NCI-H2227 treated with DMSO at 0.1 percent for 48 hours (cell line): ENCODE measurements around the gene NHSL2.
"Not testable (repeated sequence)": the region's sequence is repeated elsewhere in the genome, so short reads cannot be mapped to it uniquely, and the experiment has no call there.

Experiments used
- DNase-seq: peaks from one replicate; lab custom pipeline; 2025; lab: John Stamatoyannopoulos, UW

NHSL2 gene

DNA sequence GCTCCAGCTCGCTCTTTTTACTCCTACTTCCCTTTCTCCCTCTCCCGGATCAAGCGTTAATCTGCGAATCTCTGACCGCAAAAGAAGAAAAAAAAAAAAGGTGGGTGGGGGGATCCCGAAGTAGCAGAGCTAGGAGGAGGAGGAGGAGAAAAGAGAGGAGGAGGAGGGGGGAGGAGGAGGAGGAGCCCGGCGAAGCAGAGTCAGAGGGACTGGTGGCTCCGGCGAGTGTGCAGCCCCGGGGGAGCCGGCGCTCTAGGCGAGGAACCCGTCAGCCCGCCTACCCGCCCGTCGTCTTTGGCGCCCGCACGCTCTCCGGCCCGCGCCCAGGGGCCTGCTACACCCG, at the start of gene NHSL2:
NHSL2 (plus strand) TSS at position 203 of the 343 bp plus-strand sequence.
- no peak for DNase-seq

- no peak for DNase-seq
Observed at GRCh38 chrX:71867680-71868079, 43.0 kb upstream of the NHSL2 start.

DNA sequence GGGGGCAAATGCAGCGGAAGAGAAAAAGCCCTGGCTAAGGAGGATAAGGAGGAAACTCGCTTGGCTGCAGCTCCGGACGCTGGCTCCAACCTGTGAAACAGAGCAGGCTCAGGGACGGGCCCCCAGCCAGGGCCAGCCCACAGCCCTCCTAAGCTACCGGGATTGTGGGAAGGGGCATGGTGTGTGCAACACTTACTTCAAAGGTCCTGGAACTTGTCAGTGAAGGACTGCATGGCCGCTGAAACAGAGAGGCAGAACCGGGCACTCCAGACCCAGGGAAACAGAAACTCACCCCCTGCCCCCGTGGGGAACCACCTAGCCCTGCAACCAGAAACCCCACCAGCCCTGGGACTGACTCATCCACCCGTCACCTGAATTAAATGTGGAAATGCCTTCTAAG, 41.1 kb upstream of the NHSL2 start:
- DNase-seq = not testable (repeated sequence)

DNA sequence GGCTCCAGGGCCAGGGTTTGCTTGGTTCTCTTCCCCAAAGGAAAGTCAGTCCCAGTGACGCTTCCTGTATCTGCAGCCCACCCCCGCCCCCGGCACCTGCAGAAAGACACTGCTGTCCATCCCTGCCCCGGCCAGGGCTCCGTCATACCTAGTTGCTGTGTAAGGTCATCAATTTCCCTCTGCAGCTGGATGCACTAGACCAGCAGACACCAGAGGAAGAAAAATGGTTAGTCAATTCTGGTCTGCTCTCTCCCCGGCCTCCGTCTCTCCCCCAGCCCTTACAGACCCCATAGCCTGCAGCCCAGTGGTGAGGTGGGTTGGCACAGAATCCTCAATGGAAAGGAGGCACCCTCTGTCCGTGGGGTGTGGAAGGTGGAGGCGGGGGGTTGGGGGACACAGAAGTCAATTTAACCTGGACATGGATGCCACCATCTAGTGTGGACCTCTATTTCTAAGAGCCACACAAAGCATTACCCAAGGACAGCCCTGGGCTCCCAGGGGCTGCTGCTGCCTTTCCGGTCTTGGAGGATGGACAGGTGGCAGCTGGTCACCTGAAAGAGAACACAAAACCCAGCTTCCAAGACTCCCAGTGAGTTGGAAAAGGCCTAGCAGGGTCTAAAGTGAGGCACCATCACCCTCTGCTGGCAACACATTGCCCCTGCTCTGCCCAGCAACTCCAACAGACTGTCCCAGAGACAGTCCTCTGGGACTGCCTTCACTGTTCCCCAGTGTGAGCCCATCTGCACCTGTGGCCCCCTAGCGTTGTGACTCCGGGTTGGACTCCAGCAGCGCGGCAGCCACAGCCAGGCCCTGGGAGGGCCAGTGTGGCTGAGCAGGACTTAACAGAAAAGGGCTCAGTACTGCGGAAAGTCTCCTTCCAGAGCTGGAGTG, 40.2 kb upstream of the NHSL2 start:
- DNase-seq = no peak

- DNase-seq = no peak
Observed at GRCh38 chrX:71871367-71871766, 39.3 kb upstream of the NHSL2 start.

DNA sequence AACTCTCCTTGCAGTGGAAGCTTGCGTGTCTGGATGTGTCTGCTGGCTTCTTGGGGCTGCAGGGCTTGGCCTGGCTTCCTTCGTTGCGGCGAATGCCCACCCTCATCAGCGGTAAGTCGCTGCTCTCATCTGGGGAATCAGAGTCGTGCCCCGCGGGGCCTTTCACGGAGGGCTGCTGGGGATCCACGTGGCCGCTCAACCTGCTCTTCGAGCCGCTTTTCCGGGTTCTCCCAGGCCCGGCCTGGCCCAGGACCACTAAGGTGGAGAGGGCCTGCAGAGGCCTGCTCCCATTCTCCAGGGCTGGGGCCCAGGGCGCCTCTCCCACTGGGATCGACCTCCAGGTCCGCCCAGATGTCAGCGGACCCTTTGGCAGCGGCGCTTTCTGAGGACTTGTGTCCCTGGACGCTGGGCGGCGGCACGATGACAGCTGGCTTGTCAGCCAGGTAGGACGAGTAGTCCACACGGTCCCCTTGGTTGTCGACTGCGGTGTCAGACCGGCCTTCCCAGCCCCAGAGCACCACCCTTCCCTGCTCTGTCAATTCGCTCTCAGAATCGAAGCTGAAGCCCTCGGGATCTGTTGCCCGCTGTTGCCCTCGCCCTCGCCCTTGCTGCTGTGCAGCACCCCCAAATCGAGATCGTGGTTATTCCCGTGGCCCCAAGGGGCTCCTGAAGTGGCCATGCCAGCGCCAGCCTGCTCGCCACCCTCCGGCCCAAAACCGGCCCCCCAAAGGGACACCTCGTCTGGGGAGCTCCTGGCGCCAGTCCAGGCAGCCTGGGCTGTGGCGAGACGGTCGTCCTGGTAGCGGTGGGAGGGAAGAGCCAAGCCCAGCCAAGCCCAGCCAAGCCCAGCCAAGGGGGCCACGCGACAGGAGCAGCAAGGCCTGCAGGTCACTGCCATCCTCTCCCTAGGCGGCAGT, 37.8 kb upstream of the NHSL2 start:
- DNase-seq = no peak

GRCh38 chrX:71873459-71873833, 37.2 kb upstream of the NHSL2 start:
- no peak for DNase-seq

GRCh38 chrX:71876841-71877240, 33.8 kb upstream of the NHSL2 start:
- DNase-seq = not testable (repeated sequence)

DNA sequence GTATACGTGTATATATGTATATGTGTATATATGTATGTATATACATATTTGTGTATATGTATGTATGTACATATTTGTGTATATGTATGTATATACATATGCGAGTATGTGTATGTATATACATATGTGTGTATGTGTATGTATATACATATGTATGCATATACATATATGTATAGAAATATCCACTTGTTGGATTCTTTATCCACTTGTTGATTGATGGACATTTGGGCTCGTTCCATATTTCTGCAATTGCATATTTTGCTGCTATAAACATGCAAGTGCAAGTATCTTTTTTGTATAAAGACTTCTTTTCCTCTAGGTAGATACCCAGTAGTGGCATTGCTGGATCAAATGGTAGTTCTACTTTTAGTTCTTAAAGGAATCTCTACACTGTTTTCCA, 25.5 kb upstream of the NHSL2 start:
- no peak for DNase-seq

GRCh38 chrX:71895607-71896006, 15.0 kb upstream of the NHSL2 start:
- no peak for DNase-seq

DNA sequence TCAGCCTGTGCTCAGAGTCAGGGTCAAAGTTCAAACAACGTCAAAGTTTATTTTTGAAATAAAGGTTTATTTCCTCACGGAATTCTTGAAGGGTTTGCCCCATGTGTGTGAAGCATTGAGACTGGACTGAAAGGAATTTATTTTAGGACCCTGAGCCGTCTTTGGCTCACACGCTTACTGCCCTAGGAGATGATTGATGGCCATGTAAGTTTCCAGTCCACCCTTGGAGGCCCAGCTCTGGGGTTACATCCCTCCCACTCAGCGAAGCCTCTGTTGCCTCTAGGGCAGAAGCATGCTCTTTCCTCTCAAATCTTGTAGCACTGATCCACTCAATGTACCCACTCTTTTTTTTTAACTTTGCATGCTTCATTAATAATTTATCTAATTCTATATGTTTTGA, 4.5 kb upstream of the NHSL2 start:
- DNase-seq = no peak

DNA sequence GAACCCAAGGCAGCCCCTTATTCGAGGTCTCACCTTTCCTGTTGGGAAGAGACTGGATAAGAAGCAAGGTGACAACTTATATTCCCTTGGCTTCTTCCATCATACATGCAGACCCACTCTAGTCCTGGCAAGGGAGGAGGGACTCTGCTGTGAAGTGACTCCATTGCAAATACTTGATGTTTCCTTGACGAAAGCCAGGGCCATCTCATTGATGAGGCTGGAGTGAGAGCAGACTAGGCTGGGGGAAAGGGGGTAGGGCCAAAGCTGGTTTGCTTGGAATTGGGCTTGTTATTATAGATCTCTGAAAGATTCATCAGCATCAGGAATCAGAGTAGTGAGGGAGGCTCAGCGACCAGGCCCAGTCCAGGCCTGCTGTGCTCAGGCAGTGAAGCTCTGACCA, 2.3 kb upstream of the NHSL2 start:
- DNase-seq = no peak

GRCh38 chrX:71909956-71910355, 689 bp upstream of the NHSL2 start:
- no peak for DNase-seq

DNA sequence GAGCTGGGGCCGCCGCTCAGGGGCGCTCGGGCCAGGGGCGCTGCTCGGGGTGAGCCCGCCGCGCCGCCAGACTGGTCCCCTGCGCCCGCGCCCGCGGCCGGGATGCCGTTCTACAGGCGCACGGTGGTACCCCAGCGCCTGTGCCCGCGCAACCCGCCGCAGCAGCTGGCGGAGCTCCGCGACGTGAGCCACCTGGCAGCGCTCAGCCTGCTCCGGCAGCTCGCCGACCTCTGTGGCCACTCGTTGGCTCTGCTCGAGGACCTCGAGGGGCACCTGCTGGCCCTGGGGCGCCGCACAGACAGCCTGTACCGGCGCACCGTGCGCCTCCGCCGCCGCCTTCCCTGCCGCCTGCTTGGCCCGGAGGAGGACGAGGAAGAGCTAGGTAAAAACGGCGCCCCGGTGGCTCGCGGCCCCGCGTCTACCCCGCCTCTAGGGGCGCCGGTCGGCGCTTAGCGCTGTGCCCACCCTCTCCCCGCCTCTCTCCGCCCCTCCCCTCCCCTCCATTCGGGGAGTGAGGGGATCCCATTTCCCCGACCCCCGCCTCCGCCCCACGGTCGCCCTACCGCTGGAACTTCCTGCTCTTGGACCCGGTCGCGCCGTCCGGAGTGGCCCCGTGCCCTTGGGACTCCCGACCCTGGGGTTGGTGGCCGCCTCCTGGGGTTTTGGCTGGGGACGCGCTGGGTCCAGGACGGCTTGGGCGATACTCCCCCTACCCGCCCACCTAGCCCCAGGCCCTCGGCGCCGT, 513 bp downstream of the NHSL2 start:
- peak; percentile 26 for DNase-seq

GRCh38 chrX:71911731-71912050, 1.0 kb downstream of the NHSL2 start:
- DNase-seq = no peak

DNA sequence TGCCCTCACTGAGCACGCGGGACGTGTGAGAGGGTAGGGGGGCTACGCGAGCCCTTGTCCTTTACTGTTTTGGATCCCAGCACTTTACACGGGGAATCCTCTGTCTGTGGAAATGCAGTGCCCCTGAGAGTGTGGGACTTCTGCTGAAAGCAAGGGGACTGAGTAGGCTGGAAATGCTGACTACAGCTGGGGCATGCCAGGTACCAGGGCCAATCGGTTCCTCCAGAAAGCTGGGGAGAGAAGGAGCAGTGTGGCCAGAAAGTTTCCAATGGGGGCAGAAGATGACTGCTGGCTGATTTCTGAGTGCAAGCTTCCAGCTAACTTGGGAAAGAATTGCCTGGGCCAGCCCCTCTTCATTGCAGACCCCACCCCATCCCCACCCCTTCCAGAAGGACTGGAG, 1.5 kb downstream of the NHSL2 start:
- DNase-seq = no peak

GRCh38 chrX:71913156-71913950, 2.7 kb downstream of the NHSL2 start:
- no peak for DNase-seq

DNA sequence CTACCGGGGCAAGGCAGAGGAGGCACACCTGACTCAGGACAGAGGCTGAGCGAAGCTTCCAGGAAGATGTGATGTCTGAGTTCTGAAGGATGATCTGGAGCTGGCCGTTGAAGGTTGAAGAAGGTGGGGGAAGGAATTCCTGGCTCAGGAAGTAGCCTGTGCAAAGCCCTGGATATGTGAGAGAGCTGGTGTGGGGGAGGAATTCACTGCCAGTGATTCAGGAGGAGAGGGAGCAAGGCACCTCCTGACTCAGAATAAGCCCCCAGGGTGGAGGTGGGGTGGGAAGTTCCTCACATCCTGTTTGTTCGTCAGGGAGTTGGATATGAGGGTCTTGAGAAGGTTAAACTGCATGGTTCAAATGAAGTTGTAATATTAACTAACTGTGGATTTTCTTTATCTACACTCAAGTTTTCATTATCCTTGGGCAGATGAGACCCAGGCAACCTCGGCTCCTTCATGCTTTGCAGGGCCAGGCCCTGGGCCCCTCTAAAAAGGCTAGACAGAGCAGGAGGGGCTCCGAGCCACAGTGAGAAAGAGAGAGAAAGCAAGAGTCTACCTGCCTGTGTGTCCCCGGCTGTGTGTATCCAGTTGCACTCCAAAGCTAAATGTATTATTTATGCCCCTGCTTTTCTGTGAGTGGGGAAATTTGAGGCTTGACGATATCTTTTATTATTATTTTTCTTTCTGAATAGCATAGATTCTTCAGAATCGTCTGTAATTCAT, 7.1 kb downstream of the NHSL2 start:
- no peak for DNase-seq

GRCh38 chrX:71919431-71919830, 8.8 kb downstream of the NHSL2 start:
- DNase-seq = no peak

DNA sequence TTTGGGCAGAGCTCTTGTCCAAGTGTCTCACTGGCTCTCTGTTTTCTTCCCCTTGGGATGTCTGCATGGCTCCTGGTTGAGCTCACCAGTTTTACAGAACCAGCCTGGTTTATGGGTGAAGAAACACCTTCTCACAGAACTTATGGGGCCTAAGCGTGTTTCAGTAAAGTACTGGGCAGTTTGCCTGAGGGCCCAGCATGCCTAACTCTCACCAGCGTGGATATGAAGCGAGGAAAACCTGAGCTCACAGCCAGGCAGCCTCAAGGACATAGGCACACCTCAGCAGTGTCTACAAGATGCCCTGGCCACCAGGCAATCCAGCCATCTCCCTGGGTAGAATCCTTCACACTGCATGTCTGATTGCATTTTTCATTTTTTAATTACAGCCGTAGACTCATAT, 9.2 kb downstream of the NHSL2 start:
- DNase-seq = no peak

- DNase-seq = no peak
Observed at GRCh38 chrX:71922686-71923085, 12.0 kb downstream of the NHSL2 start.
